Ishikawa (cell line): ENCODE results near the gene DBX1.

Experiments used
- CREB1 ChIP-seq: IDR thresholded peaks from 2 replicates; pipeline ENCODE4 v1.6.1; 2012; ENCODE audit warnings: low read depth
- EGR1 ChIP-seq: IDR thresholded peaks from 2 replicates; pipeline ENCODE4 v1.6.1; 2012
- EP300 ChIP-seq: IDR thresholded peaks from 2 replicates; pipeline ENCODE4 v1.6.1; 2012; ENCODE audit warnings: borderline replicate concordance
- RAD21 ChIP-seq: IDR thresholded peaks from 2 replicates; pipeline ENCODE4 v1.6.1; 2012; ENCODE audit warnings: low read depth
- TEAD4 ChIP-seq: IDR thresholded peaks from 2 replicates; pipeline ENCODE4 v1.6.1; 2012
- YY1 ChIP-seq: IDR thresholded peaks from 2 replicates; pipeline ENCODE4 v1.6.1; 2012; ENCODE audit warnings: low read depth
- TF ChIP-seq, protein P1 (sequence below): IDR thresholded peaks from 2 replicates; pipeline ENCODE4 v1.6.1; 2012

DNA sequence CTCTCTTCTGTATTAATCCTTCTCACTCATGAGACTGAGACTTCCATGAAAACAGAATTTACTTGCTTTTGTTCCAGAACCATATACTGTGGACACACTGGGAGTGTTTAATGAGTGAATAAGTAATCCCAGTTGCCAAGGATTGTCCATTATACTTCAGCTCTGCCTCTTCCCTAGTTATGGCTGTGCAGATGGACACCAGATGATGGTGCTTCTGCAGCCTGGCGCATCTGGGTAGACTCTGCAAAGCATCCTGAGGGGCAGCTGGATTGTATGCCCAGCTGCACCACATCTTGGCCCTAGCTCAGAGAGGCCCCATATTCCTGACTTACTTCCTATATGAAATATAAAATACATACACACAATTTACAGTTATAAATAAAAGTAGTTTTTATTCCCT, 43.5 kb downstream of the DBX1 start:
- TF ChIP-seq RAD21 = no peak
- no peak for TF ChIP-seq EP300
- TF ChIP-seq, protein P1, sequence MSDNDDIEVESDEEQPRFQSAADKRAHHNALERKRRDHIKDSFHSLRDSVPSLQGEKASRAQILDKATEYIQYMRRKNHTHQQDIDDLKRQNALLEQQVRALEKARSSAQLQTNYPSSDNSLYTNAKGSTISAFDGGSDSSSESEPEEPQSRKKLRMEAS = no peak
- TF ChIP-seq YY1 = no peak
- no peak for TF ChIP-seq CREB1
- TF ChIP-seq TEAD4 = no peak
- TF ChIP-seq EGR1 = no peak
